HG02678 (cell line): Measurements from ENCODE around the gene NRP1.
"Not testable (repeated sequence)": the region's sequence is repeated elsewhere in the genome, so short reads cannot be mapped to it uniquely, and the experiment has no call there.

ENCODE experiments used
- ATAC-seq: cut with Tn5 transposase; IDR thresholded peaks from one replicate; pipeline ENCODE4 v1.9.1; 2021; ENCODE audit warnings: mild to moderate bottlenecking, moderate library complexity; ENCODE audit not compliant: unreplicated experiment

NRP1 gene

DNA sequence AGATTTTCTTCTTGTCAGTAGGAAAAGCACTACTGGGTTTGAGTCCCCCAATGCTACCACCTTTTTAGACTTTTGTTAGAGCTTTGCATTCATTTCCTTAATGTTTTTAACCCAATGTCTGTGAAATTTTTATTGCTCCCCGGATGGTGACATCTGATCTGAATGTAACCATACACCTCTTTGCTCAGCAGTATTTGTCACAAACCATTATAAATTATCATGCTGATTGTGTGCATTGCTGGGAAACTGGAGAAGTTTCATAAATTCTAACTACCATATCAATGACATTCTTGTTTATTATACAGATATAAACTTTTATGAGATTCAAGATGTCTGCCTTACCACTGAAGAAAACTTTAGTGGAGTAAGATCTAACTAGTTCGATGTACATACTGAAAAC lies 8.5 kb downstream of the NRP1 start:
- ATAC-seq: no peak

- ATAC-seq: no peak
Measured at GRCh38 chr10:33323721-33324120, 10.7 kb downstream of the NRP1 start.

GRCh38 chr10:33321516-33321915 lies 13.0 kb downstream of the NRP1 start:
- no peak for ATAC-seq

DNA sequence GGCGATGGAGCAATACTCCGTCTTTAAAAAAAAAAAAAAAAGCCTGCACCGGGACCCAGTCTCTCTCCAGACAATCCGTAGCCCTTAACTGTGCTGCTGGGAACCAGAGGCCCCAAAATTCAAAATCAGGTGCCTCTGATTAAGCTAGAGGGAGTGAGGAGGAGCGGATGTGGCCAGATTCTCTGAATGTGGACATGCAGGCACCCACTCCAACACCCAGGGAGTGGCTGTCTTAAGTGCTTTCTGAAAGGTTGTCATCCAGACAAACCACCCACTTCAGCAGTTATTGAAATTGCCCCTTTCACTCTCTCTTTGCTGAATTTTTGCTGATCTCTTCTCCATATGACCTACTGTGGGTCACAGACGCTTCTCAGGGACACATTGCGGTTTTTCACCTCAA lies 14.2 kb downstream of the NRP1 start:
- no peak for ATAC-seq

GRCh38 chr10:33315891-33316290 lies 18.6 kb downstream of the NRP1 start:
- ATAC-seq: no peak

DNA sequence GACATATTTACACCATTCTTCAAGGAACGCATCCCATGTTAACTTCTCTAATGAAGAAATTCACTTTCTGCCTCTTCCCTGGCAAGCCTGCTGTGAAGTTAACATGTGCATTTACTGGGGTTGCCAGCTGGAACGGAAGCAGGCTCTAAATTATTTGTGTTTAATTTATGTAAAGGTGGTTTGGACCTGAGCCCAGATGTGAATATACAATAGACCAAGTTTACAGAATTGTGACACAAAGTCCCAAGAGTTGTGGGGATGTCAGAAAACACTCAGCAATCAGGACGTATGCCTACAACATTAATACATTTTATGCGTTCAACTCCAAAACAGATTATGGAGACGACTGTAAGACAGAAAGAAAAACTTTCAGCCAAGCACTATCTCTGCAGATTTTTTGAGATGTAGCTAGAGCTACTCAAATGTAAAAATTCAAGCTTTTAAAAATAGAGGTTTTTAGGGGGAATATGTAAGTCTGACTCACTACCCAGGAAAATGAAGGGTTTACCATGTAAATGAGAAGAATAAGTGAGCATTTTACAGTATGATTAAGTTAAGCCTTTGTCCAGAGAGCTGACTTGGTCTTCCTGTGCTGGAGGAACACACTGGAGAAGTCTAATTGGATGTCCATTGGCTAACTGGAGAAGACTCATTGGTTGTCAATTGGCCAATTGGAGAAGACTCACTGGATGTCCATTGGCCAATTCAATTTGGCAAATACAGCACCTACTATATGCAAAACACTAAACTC lies 19.5 kb downstream of the NRP1 start:
- ATAC-seq: no peak

DNA sequence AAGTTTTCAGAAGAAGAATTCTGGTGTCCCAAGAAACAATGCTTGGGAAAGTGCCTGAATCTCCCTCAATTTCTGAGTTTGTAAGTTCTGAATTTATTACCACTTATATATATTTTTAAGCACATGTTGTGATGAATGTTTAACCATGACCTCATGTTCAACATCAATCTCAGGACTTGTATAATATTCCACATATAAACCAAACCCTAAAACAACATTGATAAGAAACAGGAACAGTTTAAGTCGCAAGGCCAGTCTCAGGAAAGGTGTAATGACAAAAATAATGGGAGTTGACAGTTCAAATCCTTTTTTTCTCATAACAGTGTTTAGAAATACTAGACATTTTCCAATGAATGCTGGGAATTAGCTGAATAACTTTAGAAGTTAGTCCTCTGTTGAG lies 22.8 kb downstream of the NRP1 start:
- no peak for ATAC-seq

DNA sequence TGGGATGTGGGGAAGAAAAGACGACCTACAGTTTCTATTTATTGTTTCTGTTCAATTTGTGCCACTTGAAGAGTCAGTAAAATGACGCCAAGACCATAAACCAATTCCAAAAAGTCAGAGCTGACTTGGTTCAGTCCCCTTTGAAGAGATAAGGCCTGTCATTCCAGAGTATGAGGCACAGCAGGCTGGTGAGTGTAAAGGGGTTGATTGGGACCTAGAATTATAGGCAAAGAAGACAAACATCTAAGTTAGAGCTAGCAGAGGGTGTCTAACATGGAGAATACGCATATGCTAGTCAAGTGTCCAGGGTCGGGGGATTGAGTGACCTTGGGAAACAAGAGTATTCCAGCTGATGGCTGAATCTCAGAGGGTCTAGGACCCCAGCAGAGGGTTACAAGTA lies 23.6 kb downstream of the NRP1 start:
- no peak for ATAC-seq

DNA sequence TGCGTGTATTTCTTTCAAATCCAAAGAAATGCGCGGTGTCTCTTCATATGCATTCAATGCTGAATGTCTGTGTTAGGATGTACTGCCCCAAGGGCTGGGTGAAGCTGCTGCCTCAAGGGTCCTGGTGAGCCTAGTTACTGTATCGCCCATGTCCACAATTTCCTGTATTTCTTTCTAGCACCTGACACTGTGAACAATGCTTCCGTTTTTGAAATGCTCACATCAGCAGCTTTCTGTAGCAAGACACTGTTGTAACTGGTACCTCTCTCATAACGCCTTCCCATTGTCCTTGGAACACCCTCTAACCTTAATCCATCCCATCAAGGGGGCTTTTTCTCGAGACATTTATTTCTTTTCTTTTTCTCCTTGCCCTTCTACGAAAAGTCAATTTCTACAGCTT lies 25.1 kb downstream of the NRP1 start:
- ATAC-seq: no peak

DNA sequence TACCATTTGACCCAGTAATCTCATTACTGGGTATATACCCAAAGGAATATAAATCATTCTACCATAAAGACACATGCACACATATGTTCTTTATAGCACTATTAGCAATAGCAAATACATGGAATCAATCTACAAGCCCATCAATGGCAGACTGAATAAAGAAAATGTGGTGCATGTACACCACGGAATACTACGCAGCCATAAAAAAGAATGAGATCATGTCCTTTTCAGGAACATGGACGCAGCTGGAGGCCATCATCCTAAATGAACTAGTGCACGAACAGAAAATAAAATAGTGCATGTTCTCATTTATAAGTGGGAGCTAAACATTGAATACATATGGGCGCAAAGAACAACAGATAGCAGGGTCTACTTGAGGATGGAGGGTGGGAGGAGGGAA lies 26.6 kb downstream of the NRP1 start:
- ATAC-seq: no peak

- ATAC-seq: no peak
Measured at GRCh38 chr10:33306701-33307519, 27.6 kb downstream of the NRP1 start.

DNA sequence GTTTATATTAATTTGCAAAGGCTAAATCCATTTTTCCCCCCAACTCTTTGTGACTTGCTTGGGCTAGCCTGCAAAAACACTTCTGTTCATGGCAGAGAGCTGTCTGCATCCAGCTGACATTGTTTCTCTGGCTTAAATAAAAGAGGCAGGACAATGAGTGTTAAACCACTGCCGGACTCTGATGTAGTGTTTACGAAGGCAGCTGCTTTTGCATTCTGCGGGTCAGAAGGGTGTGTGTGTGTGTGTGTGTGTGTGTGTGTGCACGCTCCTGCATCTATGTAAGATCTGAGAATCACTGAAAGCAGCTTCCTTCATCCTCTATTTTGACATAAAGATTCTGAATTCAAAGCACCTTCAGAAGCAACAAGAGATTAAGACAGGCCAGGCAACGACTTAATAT lies 28.3 kb downstream of the NRP1 start:
- ATAC-seq: no peak

DNA sequence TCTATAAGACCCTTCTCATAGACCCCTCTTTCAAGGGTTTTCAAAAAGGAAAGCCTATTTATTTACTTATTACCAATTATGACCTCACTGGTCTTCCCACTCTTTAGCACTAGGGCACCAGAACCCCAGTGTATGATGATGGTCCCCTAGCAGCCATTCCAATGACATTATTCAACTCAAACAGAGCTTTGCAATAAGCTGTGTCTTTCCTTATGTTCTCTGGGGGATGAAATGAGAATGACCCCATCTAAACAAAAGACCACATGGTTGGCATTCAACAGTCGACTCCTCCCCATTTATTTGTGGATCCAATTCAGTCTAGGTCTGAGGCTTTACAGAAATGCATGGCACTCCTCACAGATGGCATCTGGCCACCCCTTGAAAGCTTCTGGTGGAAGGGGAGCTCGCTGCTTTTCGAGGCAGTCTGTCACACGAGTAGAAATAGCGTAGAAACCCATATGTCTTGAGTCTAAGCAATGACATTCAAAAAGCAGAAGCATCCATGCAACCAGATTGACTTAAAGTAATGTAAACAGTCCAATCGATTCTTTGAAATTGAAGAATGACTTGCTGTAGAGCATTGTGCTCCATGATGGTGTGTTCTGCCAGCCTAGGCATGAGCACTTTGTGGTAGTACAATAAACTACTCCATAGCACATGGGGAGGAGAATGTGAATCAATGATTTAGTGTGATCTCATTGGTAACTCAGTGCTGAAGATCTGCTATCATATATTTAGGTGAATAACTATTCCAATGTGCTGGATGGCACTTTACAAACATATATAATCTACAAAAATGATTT lies 29.8 kb downstream of the NRP1 start:
- no peak for ATAC-seq

DNA sequence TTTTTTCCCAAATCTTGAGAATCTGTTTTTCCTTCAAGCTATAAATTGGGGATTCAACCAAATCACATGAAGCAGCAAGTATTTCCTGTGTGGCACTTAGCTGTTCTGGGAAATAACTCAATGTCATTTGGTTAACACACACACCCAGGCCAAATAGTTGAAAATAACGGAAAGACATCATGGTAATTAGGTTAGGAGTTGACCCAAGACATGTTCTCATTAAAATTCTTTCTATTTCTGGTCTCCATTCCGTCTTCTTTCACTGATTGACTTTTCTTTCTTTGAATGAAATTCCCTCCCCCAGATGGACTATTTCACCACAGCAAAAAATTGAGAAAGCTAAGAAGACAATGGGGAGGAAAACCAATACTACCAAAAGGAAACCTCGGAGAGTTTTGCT lies 30.5 kb downstream of the NRP1 start:
- ATAC-seq: no peak

DNA sequence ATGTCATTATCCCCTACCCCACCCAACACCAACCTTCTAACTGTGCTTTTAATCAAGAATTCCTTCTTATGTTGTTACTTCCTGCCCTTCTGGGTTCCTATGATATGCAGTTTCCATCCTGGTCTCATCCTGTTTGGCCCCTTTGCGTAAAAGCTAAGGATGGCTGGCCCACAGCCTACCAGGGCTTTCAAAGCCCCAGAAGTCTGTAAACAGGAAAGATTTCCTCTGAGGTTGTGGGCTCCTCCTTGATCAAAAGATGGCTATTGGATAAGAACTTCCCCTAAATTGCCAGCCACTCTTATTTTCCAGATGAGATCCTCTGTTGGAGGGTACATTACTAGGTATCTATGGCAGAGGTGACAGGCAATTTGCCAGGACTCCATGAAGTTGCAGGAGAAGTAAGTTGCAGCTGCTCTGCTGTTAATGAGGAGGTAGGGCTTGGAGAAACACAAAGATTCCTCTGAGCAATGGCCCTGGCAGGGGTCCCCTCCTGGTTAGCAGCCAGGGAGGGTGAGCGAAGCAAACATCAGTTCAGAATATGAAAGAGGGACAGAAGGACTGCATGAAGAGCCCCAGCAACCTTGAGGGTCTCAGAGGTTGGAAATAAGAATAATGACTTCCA lies 32.1 kb downstream of the NRP1 start:
- no peak for ATAC-seq

DNA sequence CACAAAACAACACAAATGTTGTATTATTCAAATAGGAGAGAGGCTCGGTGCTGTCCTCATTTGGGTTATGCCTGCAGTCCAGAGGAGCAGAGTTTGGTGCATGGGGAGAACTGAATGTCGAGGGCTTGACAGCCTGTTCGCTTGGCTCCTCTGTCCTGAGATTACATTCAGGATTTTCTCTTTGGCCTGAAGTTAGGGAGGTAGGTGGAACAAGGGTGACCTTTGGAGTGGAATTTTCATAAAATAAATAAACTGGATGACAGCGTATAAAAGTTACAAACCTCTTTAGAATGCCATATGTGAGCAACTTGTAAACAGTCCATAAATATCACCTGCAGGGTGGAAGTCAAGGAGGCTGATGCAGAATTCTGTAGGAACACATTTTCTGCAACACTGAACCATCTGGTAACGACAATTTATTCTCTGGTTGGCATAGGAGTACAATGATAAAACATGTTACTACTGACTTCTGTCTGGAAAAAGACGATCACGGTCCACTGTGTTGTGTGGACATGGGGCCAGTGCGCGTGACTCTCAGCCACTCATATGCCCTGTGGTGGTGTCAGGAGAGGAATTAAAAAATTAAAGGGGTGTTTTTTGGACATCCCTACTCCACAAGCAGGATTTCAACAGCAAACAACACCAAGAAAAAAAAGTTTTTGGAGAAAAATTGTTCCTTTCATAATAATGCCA lies 33.2 kb downstream of the NRP1 start:
- ATAC-seq: no peak

- ATAC-seq: not testable (repeated sequence)
Measured at GRCh38 chr10:33300544-33300943, 33.9 kb downstream of the NRP1 start.

GRCh38 chr10:33298893-33299292 lies 35.6 kb downstream of the NRP1 start:
- no peak for ATAC-seq

GRCh38 chr10:33298110-33298509 lies 36.4 kb downstream of the NRP1 start:
- no peak for ATAC-seq

DNA sequence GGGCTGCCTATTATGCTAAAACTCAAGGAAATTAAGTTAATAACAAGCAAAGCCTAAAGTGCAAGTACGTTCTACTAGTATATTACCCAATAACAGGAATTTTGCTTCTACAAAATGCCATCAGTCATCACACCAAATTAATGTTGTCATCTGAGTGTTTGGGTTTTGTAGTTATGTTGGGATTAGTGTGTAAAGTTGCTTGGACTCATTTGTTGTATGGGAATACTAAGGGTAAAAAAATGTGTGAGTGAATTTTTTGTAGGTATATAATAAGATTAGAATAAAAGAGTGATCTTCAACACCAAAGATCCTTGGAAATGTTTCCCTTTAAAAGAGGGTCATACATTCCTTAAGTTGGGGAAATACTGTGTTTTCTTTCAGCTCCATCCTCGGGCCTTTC lies 38.6 kb downstream of the NRP1 start:
- ATAC-seq: no peak
